ENCODE results near the gene CHCHD6.

Gene CHCHD6

GRCh38 chr3:126946405-126946804 lies 242.4 kb downstream of the CHCHD6 start:
- DNase-seq = no peak

- peak; percentile 20 for DNase-seq
Observed at GRCh38 chr3:126947429-126947828, 243.4 kb downstream of the CHCHD6 start.

GRCh38 chr3:126948980-126949535 lies 245.0 kb downstream of the CHCHD6 start:
- DNase-seq = peak; percentile 8

DNA sequence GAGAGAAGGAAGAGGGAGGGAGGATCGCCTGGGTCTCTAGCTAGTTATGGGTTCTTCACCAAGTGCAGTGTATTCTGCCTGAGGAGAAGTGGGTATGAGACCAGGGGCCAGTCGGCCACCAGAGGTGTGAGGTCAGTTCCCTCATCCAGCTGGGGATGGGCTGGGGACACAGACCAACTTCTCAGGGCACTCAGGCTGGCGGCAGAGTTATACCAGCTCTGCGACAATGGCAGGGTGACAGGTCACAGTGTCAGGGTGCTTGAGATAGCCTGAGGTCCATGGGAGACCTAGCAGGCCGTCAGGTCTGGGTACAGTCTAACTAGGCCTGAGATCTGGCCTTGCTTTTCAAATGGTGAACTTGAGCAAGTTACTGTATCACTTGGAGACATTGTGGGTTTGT lies 247.5 kb downstream of the CHCHD6 start:
- no peak for DNase-seq

GRCh38 chr3:126952261-126952982 lies 248.4 kb downstream of the CHCHD6 start:
- no peak for DNase-seq

GRCh38 chr3:126952983-126953660 lies 249.1 kb downstream of the CHCHD6 start:
- DNase-seq = no peak

- DNase-seq = no peak
Observed at GRCh38 chr3:126954141-126954842, 250.3 kb downstream of the CHCHD6 start.

DNA sequence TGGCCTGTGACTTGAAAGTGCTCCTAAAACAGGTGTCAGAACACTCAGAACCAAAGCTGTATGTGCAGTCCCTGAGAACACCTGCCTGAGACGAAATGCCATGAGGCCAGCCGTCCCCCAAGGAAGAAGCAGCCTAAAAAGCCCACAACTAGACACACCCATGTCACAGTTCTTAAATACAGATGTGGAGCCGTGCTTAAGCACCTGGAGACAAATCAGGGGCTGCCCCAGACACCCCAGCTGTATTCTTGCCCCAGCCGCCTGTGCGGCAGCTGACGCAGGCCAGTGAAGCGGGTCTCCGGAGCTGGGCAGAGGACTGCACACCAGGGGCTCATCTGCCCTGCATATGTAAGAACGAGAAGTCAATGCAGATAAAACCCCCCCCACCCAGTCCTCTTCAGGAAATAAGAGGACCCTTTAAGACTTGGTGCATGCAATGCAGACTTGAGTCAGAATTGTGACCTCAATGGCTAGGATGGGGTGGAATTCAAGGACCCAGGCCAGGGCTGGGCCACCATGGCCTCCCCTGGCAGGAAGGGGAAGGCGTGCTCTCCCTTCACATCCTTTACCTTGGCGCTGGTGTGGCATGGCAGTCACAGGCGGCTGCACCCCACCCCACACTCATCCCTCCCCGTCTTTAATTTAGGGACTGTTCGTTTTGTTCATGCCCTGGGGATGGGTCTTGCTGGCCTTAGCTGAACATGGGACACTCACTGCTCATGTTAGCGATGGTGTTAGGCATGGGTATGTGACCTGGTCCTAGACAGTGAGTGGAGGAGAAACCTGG lies 251.2 kb downstream of the CHCHD6 start:
- DNase-seq = no peak

GRCh38 chr3:126956361-126956760 lies 252.3 kb downstream of the CHCHD6 start:
- DNase-seq = no peak

GRCh38 chr3:126956866-126957650 lies 253.0 kb downstream of the CHCHD6 start:
- no peak for DNase-seq

DNA sequence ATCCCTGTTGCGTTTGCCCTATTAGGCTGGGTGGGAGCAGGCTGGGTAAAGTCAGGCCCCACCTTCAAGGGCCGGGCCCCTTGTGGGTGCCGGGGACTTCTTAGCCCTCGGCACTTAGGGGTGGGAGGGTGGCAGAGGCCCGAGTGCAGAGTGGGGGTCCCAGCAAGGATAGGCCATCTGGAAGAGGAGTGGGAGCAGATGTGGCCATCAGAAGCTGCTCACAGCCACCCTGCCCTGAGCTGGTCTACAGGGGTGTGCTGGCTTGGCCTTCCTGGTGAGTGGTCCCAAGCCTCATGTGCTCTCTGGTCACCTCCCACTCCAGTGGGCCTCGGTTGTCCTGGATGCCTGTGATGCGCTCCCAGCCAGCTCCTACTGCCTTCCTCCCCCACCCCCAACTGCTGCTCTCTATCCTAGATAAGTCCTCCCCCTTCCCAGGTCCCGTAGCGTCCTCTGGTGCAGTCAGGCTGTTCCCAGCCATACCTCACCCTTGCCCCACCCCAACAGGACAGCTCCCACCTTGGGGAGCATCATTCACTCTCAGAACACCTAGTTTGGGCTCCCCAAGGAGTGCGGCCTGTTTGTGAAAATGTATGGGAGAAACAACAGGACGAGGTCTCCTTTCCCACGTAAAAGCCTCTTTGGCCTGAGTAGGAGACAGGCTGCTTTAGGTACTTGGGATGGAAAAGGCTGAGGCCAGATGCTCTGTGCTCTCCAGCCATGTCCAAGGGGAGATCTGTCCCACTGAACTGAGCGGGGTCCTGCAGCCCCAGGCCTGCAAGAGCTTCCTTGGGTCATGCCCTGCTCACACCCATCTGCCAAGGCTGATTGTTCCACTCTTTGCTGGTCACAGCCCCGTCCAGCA lies 254.0 kb downstream of the CHCHD6 start:
- DNase-seq = no peak

DNA sequence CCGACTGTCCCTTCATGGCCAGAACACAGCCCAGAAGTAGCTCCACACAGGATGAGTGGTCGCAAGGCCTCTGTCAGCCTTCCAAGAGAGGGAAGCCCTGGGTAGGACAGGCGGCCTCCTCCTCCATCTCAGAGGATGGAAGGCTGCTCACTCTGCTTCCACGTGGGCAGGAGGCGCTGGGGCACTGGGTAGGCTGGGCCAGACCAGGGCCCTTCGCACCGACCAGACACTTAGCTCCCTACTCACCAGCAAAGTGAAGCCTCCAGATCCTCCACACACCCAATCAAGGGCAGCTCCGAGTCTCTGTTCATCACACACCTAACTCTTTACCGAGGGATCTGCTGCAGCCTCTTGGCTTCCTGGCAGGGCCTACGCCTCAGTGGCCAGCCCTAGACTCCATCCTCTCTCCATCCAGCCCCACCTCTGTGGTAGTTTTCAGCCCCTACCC lies 254.6 kb downstream of the CHCHD6 start:
- no peak for DNase-seq

- no peak for DNase-seq
Observed at GRCh38 chr3:126959136-126959920, 255.3 kb downstream of the CHCHD6 start.

- peak; percentile 34 for DNase-seq
Observed at GRCh38 chr3:126959921-126960603, 256.0 kb downstream of the CHCHD6 start.

- DNase-seq = no peak
Observed at GRCh38 chr3:126960604-126960995, 256.6 kb downstream of the CHCHD6 start.

GRCh38 chr3:126961191-126961790 lies 257.3 kb downstream of the CHCHD6 start:
- no peak for DNase-seq

- DNase-seq = no peak
Observed at GRCh38 chr3:126961791-126962461, 257.9 kb downstream of the CHCHD6 start.

DNA sequence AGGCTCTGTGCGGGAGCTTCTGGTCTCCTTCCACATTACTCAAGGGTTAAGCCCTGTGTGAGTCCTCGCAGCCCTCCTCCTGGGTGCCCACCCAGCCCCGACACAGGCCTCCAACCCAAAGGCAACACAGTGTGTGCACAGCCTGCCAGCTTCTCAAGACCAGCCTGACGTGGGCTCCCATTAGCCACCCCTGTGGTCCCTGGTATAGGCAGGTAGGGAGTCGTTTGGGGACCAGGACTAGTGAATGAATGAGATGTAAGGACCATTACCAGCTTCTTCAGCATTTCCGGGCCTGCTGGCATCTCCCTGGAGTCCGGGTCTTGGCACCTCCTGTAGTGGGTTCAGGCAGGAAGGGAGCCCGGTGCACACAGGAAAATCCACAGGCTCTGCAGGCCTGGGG lies 258.7 kb downstream of the CHCHD6 start:
- no peak for DNase-seq

All from midbrain (tissue), 1 donor.